ENCODE data around the gene GRM8. TPM values are rescaled to one million over a fixed set of nuclear protein-coding genes. Genes with fewer than 3 reads are reported as not detected.

GRM8 gene
- polyA plus RNA-seq, 1 donor from 2014 or later = not detected

DNA sequence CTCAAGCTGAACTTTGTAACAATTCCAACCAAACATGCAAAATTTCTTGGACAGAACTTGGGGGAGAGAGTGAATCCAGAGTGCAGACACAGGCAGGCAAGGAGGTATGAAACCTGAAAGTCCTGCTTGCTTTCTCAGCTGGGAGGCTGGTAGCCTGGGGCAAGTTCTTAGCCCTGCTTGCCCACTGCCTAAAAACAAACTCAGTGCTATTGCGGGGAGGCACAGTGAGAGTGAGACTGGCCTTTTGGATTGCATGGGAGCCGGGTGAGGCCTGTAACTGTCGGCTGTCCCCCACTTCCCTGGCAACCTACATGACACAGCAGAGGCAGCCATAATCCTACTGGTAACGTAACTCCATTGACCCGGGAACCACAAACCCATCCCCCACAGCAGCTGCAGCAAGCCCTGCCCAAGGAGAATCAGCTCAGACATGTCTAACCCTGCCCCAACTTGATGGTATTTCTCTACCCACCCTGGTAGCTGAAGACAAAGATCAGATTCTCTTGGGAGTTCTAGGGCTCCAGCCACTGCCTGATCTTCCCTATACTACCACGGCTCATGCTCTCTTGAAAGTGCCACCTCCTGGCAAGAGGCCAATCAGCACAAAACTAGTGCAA is 663.6 kb downstream of the GRM8 start:
- no peaks in the 10 kb centered on the region for H3K4me1 Mint-ChIP-seq
- H3K36me3 Mint-ChIP-seq = peaks cover 5% of the 10 kb centered on the region

DNA sequence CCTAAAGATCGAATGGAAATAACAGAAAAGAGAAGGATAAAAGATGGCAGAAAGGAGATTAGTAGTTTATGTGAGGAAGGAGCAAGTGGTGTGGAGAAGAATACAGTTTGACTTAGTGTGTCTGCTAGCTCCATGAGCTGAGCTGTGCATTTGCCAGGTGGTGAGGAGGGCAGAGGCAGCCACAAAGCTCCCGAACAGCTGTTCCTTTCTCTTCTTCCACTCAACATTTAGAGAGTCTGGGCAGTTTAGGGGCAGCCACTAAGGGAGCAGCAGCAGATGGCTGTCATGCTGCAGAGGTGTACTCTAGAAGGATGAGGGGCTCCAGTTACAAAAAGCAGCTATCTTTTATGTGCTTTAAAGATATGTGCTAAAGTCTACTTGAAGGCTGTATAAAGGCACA is 674.4 kb downstream of the GRM8 start:
- H3K36me3 Mint-ChIP-seq = no peaks in the 10 kb centered on the region
- no peak overlapping the region for H3K27ac Mint-ChIP-seq
- H3K27me3 Mint-ChIP-seq = no peaks in the 10 kb centered on the region
- H3K9me3 Mint-ChIP-seq = peaks cover 0 to 2% (median 0%) of the 10 kb centered on the region in 3 donors
- H3K4me1 Mint-ChIP-seq = peaks cover 0 to 4% (median 0%) of the 10 kb centered on the region in 3 donors
- peak overlapping the region in 1 of 4 donors; percentile 27 for H3K4me3 Mint-ChIP-seq

More for the DNA sequence above, 663.6 kb downstream of the GRM8 start:
- peak overlapping the region in 1 of 3 donors; percentile 63 for H3K27ac Mint-ChIP-seq
- H3K27me3 Mint-ChIP-seq = no peaks in the 10 kb centered on the region
- H3K9me3 Mint-ChIP-seq = peaks cover 2 to 4% (median 2%) of the 10 kb centered on the region in 3 donors
- H3K4me3 Mint-ChIP-seq = no peak overlapping the region

DNA sequence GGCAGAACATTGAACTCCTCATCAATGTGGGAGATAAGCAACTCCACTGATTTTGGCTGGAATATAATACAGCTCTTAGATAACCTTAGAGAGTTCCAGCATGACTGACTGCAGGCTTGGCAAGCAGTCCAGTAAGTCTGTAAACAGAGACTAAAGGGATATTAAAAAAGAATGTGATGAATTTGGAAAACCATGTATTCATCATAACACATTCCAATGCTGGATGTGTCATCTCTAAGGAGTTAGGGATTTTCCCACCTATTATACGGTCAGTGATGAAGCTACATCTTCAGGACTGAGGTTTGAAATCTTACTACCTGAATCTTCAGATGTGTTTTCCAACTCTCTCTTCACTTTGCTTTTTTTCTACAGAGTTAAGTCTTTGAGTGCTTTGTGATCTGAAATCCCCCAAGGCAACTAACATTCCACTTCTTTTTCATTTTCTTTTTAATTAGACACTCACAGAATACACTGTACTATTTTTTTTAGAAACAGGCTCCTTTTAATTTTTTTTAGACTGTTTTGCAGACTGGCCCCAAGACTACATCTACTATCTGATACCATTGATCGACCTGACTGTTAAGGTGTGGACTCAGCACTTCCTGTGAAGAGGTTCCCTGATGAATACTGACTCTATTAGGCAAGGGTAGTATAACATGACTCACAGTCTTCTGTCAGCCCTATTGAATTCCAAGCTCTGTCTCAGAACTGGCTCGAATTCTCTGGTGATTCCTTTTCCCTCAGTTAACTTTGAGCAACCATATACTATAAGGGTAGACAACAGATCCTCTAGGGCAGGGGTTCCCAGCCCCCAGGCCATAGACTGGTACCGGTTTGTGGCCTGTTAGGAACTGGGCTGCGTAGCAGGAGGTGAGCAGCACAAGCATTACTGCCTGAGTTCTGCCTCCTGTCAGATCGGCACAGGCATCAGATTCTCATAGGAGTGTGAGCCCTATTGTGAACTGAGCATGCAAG is 678.2 kb downstream of the GRM8 start:
- Mint-ChIP-seq H3K36me3 (no peaks in the 10 kb centered on the region), H3K9me3 (peaks cover 0 to 2% (median 0%) of the 10 kb centered on the region in 3 donors), H3K27me3 (no peaks in the 10 kb centered on the region), H3K4me1 (peaks cover 0 to 5% (median 0%) of the 10 kb centered on the region in 3 donors), H3K27ac (no peak overlapping the region), H3K4me3 (no peak overlapping the region)

DNA sequence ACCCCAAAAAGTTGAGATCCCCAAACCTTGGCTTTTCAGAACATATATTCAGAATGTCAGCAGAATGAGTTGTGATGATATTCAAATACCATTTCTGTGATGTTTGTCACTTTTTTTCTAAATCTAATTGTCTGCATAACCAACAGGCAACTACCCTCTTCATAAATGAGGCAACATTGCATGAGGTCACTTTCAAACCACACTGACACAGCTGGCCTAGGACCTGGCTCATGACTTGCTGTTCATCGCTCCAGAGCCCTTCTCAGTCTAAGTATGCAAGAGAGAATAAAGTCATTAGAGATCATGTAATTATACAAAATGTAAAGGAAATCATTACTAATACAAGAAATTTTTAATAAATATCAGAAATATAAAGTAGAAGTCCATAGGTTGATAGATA is 681.9 kb downstream of the GRM8 start:
- H3K27ac Mint-ChIP-seq = no peak overlapping the region
- no peaks in the 10 kb centered on the region for H3K9me3 Mint-ChIP-seq
- peaks cover 0 to 5% (median 0%) of the 10 kb centered on the region in 3 donors for H3K4me1 Mint-ChIP-seq
- H3K27me3 Mint-ChIP-seq = no peaks in the 10 kb centered on the region
- no peak overlapping the region for H3K4me3 Mint-ChIP-seq
- H3K36me3 Mint-ChIP-seq = no peaks in the 10 kb centered on the region

DNA sequence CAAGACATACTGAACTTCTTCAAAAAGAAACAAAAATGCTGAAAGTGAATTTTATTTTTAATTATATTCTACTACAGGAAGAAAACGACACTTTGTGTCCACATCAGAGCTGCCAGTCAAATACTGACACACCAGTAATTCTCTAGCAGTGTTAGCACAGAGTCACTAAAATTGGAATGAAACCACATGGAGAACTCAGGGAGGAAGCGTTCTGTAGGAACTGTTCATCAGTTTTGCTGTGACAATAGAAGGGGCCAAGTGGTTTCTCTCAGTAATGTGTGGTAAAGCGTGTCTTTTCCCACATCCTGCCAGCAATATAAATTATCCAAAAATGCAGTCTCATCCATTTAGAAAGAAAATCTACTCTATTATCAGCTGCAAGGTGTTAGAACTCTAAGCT is 683.3 kb downstream of the GRM8 start:
- Mint-ChIP-seq H3K36me3 (no peaks in the 10 kb centered on the region), H3K4me3 (no peak overlapping the region), H3K27me3 (no peaks in the 10 kb centered on the region), H3K9me3 (peaks cover 0 to 5% (median 0%) of the 10 kb centered on the region in 3 donors), H3K27ac (no peak overlapping the region), H3K4me1 (peaks cover 0 to 2% (median 0%) of the 10 kb centered on the region in 3 donors)

DNA sequence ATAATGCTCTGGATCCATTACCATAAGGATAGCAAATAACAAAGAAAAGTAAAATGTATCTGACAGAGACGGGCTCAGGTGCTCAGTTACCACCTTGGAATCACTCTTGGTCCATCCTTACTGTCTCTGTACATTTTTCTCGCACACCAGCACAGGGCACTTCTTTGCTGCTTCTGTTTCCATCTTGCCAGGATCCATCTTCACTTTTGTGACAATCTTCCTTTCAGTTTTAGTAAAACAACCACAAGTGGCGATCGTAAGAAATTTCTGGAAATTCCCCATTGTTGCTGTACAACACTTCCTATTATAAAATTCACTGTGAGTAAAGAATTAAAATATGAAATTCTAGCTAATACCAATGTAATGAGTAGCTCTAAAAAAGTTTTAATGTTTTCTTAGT is 695.5 kb downstream of the GRM8 start:
- Mint-ChIP-seq H3K27me3 (no peaks in the 10 kb centered on the region), H3K4me3 (no peak overlapping the region), H3K36me3 (no peaks in the 10 kb centered on the region), H3K9me3 (no peaks in the 10 kb centered on the region), H3K4me1 (peaks cover 0 to 4% (median 3%) of the 10 kb centered on the region in 3 donors), H3K27ac (no peak overlapping the region)

DNA sequence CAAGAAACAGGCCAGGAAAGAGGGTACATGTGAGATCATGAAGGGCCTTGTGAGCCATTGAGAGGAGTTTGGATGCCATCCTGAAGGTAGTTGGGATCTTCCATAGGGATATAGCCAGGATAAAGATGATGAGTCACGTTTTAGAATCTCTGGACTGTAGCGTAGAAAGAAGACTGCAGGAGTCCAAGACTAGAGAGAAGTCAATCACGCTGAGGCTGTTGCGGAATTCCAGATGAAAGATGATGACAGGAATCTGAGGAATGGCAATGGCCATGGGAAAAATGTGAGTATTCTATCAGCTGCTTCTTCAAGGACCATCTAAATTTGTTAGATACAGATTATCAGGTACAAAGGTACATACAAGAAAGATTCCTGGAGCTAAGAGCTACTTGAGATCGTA is 711.3 kb downstream of the GRM8 start:
- Mint-ChIP-seq H3K9me3 (peaks cover 0 to 2% (median 2%) of the 10 kb centered on the region in 3 donors), H3K4me1 (no peaks in the 10 kb centered on the region), H3K27me3 (no peaks in the 10 kb centered on the region), H3K27ac (no peak overlapping the region), H3K4me3 (no peak overlapping the region), H3K36me3 (no peaks in the 10 kb centered on the region)

DNA sequence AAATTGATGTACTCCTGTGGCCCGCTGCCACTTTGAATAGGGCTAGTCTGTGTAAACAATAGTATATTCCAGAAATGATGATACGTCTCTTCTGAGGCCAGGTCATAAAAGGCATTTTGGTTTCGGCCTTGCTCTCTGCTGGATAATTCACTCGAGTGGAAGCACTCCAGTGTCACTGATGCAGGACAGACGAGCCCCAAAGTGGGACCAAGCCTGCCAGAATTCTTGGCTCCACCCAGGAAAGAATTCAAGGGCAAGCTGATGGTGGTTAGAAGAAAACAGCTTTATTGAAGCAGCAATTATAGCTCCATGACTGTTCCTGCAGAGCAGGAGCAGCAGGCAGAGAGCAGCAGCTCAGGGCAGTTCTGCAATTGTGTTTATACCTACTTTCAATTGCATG is 717.6 kb downstream of the GRM8 start:
- H3K27ac Mint-ChIP-seq = no peak overlapping the region
- H3K36me3 Mint-ChIP-seq = no peaks in the 10 kb centered on the region
- H3K9me3 Mint-ChIP-seq = no peaks in the 10 kb centered on the region
- no peak overlapping the region for H3K4me3 Mint-ChIP-seq
- no peaks in the 10 kb centered on the region for H3K27me3 Mint-ChIP-seq
- H3K4me1 Mint-ChIP-seq = no peaks in the 10 kb centered on the region

DNA sequence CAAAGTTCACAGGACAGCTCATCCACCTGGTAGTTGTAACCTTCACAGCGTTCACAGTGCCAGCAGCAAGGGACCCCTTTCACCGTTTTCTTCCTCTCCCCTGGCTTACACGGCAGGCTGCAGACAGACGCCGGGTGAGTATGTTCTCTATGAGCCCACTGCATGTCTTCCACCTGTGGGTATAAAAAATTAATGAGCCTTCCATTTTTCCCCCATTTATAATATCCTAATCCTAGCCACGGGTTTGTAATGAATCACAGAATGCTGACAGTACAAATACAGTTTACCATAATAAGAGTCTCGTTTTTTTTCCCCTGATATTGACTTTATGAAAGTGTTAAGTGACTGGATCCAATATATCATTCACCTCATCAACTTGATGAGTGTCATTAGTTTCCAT is 719.0 kb downstream of the GRM8 start:
- Mint-ChIP-seq H3K36me3 (peaks cover 2% of the 10 kb centered on the region), H3K27ac (no peak overlapping the region), H3K4me1 (no peaks in the 10 kb centered on the region), H3K4me3 (no peak overlapping the region), H3K27me3 (no peaks in the 10 kb centered on the region), H3K9me3 (peaks cover 0 to 2% (median 1%) of the 10 kb centered on the region in 3 donors)

DNA sequence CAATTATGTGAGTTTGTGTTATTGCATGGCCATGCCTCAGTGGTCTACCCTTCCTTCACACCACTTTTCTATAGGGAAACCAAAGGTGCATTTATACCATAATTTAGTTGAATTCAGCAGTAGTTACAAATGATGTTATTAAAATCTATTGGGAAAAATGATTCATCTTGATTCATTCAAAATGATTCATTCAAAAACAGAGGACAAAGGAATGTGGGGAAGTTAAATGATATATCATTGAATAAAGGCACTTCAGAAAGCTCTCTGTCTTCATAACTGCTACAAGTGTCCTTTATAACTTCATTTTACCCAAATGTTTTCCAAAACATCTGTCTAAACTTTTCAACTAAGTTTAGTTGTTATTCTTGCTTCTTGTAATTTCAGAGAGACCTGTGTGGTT is 722.9 kb downstream of the GRM8 start:
- no peaks in the 10 kb centered on the region for H3K27me3 Mint-ChIP-seq
- no peaks in the 10 kb centered on the region for H3K4me1 Mint-ChIP-seq
- no peak overlapping the region for H3K4me3 Mint-ChIP-seq
- peaks cover 2% of the 10 kb centered on the region for H3K36me3 Mint-ChIP-seq
- peaks cover 1 to 4% (median 2%) of the 10 kb centered on the region in 3 donors for H3K9me3 Mint-ChIP-seq
- no peak overlapping the region for H3K27ac Mint-ChIP-seq

DNA sequence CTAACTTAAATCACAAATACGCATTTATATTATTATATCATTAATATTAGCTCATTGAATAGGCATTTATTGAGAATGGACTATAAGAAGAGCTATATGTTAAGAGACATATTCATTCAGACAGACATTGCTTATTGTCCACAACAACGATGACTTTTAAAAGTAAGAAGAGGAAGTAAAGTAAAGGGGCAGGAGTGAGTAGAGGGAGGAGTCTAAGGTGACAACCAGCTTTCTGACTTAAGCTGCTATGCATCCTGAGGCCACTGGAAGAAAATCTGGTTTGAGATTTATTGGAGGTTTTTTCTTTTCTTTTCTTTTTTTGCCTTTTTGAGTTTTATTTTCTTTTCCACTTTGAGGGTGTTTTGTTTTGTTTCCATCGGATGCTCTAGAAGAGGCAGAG is 723.5 kb downstream of the GRM8 start:
- no peak overlapping the region for H3K4me3 Mint-ChIP-seq
- no peaks in the 10 kb centered on the region for H3K27me3 Mint-ChIP-seq
- peaks cover 1 to 4% (median 2%) of the 10 kb centered on the region in 3 donors for H3K9me3 Mint-ChIP-seq

DNA sequence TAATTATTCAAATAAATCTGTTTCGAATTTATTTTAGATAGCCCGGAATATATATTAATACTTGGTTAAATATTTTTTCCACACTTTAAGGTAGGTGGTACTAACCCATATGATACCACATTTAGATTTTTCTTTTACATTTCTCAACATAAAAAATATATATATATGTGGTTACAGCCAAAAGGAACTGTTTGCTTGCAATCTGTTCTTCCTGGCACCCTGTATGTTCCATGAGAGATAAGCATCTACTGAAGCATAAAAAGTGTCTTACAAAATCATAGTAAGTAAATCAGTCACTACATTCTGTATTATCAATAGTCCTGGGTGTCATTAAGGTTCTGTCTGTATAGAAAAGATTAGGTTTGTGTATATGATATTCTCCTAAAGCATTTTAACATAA is 726.8 kb downstream of the GRM8 start:
- Mint-ChIP-seq H3K9me3 (peaks cover 1 to 6% (median 4%) of the 10 kb centered on the region in 3 donors), H3K27me3 (no peaks in the 10 kb centered on the region), H3K27ac (no peak overlapping the region), H3K36me3 (peaks cover 2% of the 10 kb centered on the region), H3K4me1 (no peaks in the 10 kb centered on the region), H3K4me3 (no peak overlapping the region)

More for the DNA sequence above, 723.5 kb downstream of the GRM8 start:
- Mint-ChIP-seq H3K36me3 (peaks cover 2% of the 10 kb centered on the region), H3K4me1 (no peaks in the 10 kb centered on the region), H3K27ac (no peak overlapping the region)

DNA sequence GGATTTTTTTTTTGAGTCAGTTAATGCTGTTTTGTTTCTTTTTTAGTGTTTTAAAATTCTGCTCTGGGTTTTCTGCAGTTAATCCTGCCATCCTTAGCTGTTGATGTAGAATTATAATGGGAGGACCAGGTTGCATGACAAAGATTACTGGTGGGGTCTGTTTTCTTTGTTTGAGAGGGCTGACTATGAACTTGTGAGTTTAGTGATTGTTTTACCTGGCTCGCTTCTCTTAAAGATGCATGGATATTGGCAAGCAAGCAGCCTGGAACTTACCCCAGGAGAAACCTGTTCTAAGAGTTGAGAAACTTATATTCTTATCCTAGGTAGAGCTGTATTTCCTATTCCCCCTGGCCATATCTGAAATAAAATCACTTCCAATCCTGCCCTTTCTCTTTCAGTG is 727.8 kb downstream of the GRM8 start:
- H3K27me3 Mint-ChIP-seq = no peaks in the 10 kb centered on the region
- H3K4me3 Mint-ChIP-seq = no peak overlapping the region
- H3K4me1 Mint-ChIP-seq = no peaks in the 10 kb centered on the region
- H3K36me3 Mint-ChIP-seq = peaks cover 2% of the 10 kb centered on the region
- peaks cover 0 to 6% (median 4%) of the 10 kb centered on the region in 3 donors for H3K9me3 Mint-ChIP-seq
- no peak overlapping the region for H3K27ac Mint-ChIP-seq

DNA sequence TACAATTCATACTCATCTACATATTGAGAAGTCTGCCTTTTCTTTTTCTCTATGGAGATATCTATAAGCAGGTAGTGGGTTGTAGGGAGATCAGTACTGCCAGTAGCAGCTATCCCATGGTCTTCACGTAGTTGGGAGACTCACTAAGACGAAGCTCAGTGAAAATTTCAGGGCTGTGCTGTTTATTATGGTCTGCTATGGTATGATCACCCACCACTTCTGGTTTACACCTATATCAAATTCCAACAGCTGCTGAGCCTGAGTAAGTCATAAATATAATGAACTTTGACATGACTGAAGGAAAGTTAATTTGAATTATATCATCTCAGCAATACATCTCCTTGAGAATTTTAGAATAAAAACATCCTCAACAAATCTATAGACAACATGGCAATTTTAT is 741.7 kb downstream of the GRM8 start:
- Mint-ChIP-seq H3K27me3 (no peaks in the 10 kb centered on the region), H3K36me3 (peaks cover 2% of the 10 kb centered on the region), H3K9me3 (peaks cover 0 to 4% (median 2%) of the 10 kb centered on the region in 3 donors), H3K27ac (no peak overlapping the region), H3K4me3 (no peak overlapping the region), H3K4me1 (no peaks in the 10 kb centered on the region)

DNA sequence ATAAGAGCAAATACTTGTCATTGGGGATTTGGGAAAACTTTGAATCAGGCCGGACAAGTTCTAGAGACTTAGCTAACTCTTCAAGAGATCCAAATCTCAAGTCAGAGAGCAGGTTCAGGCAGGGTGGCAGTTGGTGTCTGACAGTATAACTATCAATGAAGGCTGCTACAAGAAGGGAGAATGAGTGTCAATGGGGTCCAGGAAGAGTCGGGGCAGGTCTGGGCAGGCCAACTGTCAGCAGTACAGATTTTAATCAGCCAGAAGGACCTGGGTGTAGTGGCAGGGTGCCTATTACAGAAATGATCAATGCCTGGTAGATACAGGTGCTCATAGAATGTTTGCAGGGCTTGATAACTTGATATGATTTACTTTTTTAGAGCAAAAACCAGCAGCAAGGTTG is 751.1 kb downstream of the GRM8 start:
- H3K4me1 Mint-ChIP-seq = no peaks in the 10 kb centered on the region
- no peaks in the 10 kb centered on the region for H3K9me3 Mint-ChIP-seq

More for the DNA sequence above, 751.1 kb downstream of the GRM8 start:
- Mint-ChIP-seq H3K4me3 (no peak overlapping the region), H3K27ac (no peak overlapping the region), H3K27me3 (no peaks in the 10 kb centered on the region), H3K36me3 (no peaks in the 10 kb centered on the region)

All from IgD-negative memory B cell (primary cell).